GM18526 (cell line): ENCODE results near the gene RIT1.

Experiments used
- POLR2A ChIP-seq: IDR thresholded peaks from 3 replicates; pipeline ENCODE4 v1.6.1; 2011; ENCODE audit not compliant: insufficient read length; ENCODE audit errors: extremely low read depth

Gene RIT1

DNA sequence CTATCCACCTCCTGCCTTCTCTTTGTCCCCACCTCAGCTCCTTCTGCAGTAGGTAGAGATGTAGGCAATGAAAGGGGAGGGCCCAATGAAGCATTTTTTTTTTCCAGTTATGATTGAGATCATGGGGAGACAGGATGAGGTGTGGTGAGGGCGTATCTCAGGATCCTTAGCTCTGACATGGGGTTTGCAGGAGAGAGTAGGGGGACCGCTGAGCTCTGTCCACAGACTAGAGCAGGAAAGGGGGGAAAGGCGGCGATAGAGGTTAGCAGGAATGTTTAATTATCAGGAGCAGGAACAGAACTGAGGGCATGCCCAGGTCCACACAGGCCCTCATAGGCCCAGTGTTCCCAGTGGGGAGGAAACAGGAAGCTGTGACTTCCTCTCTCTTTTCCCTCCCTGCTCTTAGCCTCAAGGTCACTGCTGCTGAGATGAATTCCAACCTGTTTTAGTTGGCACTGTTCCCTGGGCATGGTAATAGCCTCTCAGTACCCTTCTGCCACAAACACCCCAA is 29.4 kb upstream of the RIT1 start:
- TF ChIP-seq POLR2A = no peak

DNA sequence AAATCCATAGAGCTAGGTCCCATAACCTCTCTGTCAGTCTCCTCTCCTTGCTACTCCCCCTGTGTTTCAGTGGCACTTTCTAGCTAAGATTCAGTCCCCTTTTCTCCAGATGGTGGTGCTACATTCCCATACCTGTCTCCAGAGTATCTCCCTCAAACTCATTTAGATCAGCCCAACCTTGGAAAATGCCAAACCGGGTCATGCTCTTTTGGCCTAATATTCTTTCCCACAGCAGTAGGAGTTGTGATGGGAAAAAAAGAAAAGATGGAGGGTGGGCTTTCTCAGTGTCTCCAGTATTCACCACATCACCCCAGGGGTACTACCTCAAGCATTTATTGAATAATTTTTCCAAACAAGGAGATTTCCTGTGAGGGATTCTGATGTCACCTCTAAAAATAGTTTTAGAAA is 27.1 kb upstream of the RIT1 start:
- TF ChIP-seq POLR2A = no peak

- no peak for TF ChIP-seq POLR2A
Measured at GRCh38 chr1:155934936-155935590, 23.9 kb upstream of the RIT1 start.

DNA sequence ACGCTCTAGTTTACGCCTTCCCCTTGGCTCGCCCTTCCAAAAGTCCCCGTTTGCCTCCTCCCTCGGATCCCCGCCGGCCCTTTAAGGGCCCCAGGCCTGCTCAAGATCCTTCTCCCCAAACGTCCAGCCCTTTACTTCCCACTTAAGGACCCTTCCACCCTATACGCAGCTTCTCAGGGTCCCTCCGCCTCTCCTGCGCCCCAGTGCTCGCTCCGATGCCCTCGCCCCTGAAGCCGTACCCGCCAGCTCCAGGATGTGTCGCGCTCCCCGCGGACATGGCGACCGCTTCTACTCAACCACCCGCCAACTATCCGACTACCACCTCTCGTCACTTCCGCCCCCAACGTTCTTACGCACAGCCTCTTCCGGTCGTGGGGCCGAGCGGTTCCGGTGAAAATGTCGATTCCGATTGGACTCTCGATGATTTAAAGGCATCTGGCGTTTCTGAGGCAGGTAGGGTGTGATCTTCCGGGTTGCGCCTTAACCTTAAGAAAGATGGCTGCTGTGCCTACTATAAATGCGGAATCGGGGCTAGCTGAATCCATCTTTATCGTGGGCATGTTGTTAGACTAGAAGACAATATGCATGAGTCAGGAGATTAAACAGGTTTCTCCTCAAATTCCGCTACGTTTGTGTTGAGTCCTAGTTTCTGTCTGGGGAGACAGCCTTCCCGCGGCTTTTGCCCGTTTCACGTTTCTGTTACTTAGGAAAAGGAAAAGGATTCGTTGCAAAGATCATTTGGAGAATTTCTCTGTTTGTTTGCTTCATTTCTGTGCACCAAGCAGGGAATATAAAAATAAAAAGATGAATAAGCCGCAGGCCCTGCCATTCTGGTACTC is 23.2 kb upstream of the RIT1 start, which contains the start of gene KHDC4:
KHDC4 (minus strand) TSS at position 317 of the 839 bp plus-strand sequence; CDS start at position 277, 40 bp downstream.
- TF ChIP-seq POLR2A = peak; percentile 97

GRCh38 chr1:155933591-155934096 is 22.5 kb upstream of the RIT1 start:
- no peak for TF ChIP-seq POLR2A

GRCh38 chr1:155932487-155932886 is 21.3 kb upstream of the RIT1 start:
- TF ChIP-seq POLR2A = no peak

DNA sequence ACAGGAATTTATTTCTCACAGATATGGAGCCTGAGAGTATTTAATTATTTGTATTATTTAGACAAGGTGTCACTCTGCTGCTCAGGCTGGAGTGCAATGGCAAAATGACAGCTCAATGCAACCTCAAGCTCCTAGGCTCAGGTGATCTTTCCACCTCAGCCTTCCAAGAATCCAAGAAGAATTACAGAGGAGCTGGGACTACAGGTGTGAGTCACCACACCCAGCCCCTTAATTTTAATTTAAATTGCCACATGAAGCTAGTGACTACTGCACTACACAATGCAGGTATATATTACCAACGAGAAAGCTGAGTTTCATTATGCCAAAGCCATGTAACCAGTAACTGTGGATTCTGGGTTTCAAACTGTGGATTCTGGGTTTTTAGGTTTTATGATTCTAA is 20.9 kb upstream of the RIT1 start:
- no peak for TF ChIP-seq POLR2A

DNA sequence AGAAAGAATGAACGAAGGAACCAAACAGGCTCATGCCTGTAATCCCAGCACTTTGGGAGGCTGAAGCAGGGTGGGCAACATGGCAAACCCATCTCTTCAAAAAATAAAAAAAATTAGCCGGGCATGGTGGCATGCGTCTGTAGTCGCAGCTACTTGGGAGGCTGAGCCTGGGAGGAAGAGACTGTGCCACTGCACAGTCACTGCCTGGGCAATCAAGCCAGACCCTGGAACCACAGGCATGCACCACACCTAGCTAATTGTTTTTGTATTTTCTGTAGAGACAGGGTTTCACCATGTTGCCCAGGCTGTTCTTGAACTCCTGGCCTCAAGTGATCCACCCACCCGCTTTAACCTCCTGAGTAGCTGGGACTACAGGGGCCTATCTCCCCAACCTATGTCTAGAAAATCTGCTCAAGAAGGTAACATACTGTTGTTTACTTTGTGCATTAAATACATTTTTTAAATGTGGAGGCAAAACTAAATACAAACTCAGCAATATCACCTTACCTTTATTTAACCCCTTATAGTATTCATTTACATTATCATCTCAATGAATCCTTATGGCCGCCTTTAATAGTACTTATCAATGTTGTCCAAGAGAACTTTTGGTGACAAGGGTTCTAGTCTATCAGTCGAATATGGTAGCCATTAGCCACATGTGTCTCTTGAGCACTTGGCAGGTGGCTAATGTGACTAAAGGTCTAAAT is 20.3 kb upstream of the RIT1 start:
- TF ChIP-seq POLR2A = no peak

GRCh38 chr1:155929057-155929456 is 17.9 kb upstream of the RIT1 start:
- TF ChIP-seq POLR2A = no peak

- TF ChIP-seq POLR2A = no peak
Measured at GRCh38 chr1:155925506-155925905, 14.4 kb upstream of the RIT1 start.

DNA sequence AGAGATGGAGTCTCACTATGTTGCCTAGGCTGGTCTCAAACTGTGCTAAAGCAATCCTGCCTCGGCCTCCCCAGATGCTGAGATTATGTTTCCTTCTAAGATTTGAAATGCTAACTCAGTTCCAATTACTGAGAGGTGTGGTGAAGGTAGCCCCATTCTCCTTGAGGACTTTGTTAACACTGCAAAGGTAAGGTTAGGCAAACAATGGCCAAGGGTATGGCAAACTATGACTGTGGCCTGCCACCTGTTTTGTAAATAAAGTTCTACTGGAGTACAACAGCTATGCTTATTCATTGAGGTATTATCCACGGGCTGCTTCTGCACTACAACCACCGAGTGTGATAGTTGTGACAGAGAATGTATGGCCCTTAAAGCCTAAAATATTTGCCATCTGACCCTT is 9.6 kb upstream of the RIT1 start:
- TF ChIP-seq POLR2A = no peak

DNA sequence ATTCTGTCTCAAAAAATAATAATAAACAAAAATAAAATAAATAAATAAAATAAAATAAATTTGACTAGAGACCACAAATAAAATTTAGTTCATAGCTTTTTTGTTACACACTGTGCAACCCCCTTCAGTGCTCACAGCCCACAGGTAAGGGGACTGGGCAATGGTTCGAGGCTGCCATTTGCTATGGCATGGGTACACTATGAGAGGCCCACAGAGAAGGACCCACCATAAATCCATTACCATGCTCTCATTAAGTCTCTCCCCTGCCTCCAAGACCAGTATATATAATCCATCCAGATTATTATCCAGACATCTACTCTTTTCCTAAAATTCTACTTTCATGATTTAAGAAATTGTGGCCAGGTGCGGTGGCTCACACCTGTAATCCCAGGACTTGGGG is 8.7 kb upstream of the RIT1 start:
- TF ChIP-seq POLR2A = no peak

DNA sequence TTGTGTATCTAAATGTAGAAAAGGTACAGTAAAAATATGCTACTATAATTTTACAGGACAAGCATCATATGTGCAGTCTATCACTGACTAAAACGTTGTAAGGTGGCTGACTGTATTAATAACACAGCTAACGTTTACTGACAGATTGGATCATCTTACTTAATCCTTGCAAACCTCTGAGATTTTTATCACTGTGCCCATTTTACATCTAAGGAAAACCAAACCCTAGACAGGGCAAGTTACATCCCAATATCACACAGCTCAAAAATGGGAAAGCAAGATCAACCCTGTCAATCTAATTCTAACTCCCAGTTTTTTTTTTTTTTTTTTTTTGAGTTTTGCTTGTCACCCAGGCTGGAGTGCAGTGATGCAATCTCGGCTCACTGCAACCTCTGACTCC is 7.5 kb upstream of the RIT1 start:
- TF ChIP-seq POLR2A = no peak

DNA sequence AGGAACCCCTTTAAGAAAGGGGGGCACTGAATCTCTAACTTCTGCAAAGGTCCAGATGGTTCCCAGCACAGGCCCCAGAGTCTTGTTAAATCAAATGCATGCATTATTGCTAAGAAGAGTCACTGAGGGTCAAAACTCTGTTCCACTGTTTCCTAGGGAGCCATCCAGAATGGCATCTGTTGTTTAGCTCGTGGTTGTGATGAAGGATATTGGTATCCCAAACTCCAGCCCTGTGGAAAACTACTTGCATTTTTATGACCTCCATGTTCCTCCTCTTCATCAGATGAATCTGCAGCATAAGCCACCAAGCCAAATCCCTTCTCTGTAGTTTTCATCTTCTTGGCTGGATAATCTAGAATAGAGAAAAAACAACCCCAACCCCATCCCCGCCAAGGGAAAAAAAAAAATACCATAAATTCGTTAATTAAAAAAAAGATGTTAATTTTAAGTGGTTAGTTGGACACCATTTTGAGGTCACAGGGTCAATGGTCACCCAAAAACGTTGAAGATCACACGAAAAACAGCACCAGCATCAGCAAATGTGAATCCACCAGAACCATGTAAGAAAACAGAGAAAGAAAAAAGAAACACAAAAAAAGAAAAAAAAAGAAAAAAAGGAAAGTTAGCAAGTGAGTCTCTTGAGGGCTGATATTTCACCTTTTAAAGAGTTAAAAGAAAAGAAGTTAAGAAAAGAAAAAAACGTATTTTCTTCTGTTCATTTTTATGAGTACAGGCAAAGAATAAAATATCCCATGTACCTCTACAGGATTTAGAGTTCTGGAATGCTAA is 3.0 kb upstream of the RIT1 start:
- TF ChIP-seq POLR2A = no peak
